Stimulated activated naive CD8-positive, alpha-beta T cell treated with anti-CD3 and anti-CD28 coated beads, Interleukin-15, Interleukin-2, amounts not matched to agents 100 ng/mL and 50 ng/mL, for 24 hours (primary cell): Measurements from ENCODE around the gene CPSF2.
A peak's percentile ranks its signal among the peaks of the same experiment; 100 is the strongest.

Experiments
- H3K27ac Mint-ChIP-seq: one replicate; pipeline ENCODE4 v1.8.0; 2021; ENCODE audit warnings: mild to moderate bottlenecking, mixed read lengths
- H3K27me3 Mint-ChIP-seq: one replicate; pipeline ENCODE4 v1.8.0; 2021; ENCODE audit warnings: mixed read lengths
- H3K36me3 Mint-ChIP-seq: one replicate; pipeline ENCODE4 v1.8.0; 2021; ENCODE audit warnings: low read depth, mixed read lengths
- H3K4me1 Mint-ChIP-seq: one replicate; pipeline ENCODE4 v1.8.0; 2021; ENCODE audit warnings: low read depth, mixed read lengths
- H3K4me3 Mint-ChIP-seq: one replicate; pipeline ENCODE4 v1.8.0; 2021; ENCODE audit warnings: mild to moderate bottlenecking, mixed read lengths
- H3K9me3 Mint-ChIP-seq: one replicate; pipeline ENCODE4 v1.8.0; 2021; ENCODE audit warnings: mixed read lengths

CPSF2 gene

GRCh38 chr14:92121670-92122350 is at the start of gene CPSF2, which contains the start of gene NDUFB1:
Gene CPSF2, plus strand, starts transcription at chr14:92121969. Its CDS starts 9,016 bp downstream, at chr14:92130985.
Gene NDUFB1, minus strand, starts transcription at chr14:92121706. Its CDS starts 4,069 bp downstream, at chr14:92117637.
- no peaks in the 10 kb centered on the region for H3K9me3 Mint-ChIP-seq
- H3K36me3 Mint-ChIP-seq, result peaks cover 60% of the 10 kb centered on the region
- no peaks in the 10 kb centered on the region for H3K27me3 Mint-ChIP-seq
- peaks cover 45% of the 10 kb centered on the region for H3K4me1 Mint-ChIP-seq
- H3K4me3 Mint-ChIP-seq, result peak within 1 kb of the TSS; percentile 99
- peak within 1 kb of the TSS; percentile 100 for H3K27ac Mint-ChIP-seq

GRCh38 chr14:92074555-92074954 is 47.2 kb upstream of the CPSF2 start:
- H3K9me3 Mint-ChIP-seq, result no peaks in the 10 kb centered on the region
- H3K4me3 Mint-ChIP-seq, result no peak overlapping the region
- H3K27me3 Mint-ChIP-seq, result no peaks in the 10 kb centered on the region
- no peaks in the 10 kb centered on the region for H3K4me1 Mint-ChIP-seq
- no peak overlapping the region for H3K27ac Mint-ChIP-seq
- peaks cover 28% of the 10 kb centered on the region for H3K36me3 Mint-ChIP-seq

- Mint-ChIP-seq H3K4me1 (no peaks in the 10 kb centered on the region), H3K4me3 (no peak overlapping the region), H3K27me3 (no peaks in the 10 kb centered on the region), H3K27ac (peak overlapping the region; percentile 10), H3K36me3 (peaks cover 37% of the 10 kb centered on the region), H3K9me3 (no peaks in the 10 kb centered on the region)
Observed at GRCh38 chr14:92088494-92088893, 33.3 kb upstream of the CPSF2 start.

- Mint-ChIP-seq H3K27ac (no peak overlapping the region), H3K9me3 (no peaks in the 10 kb centered on the region)
Observed at GRCh38 chr14:92093320-92093719, 28.4 kb upstream of the CPSF2 start.

GRCh38 chr14:92099802-92100201 is 22.0 kb upstream of the CPSF2 start:
- H3K27me3 Mint-ChIP-seq, result no peaks in the 10 kb centered on the region
- H3K4me3 Mint-ChIP-seq, result no peak overlapping the region
- peaks cover 7% of the 10 kb centered on the region for H3K36me3 Mint-ChIP-seq
- peaks cover 28% of the 10 kb centered on the region for H3K4me1 Mint-ChIP-seq
- H3K27ac Mint-ChIP-seq, result no peak overlapping the region
- H3K9me3 Mint-ChIP-seq, result no peaks in the 10 kb centered on the region

More at GRCh38 chr14:92093320-92093719, 28.4 kb upstream of the CPSF2 start:
- H3K4me1 Mint-ChIP-seq, result no peaks in the 10 kb centered on the region
- H3K4me3 Mint-ChIP-seq, result no peak overlapping the region
- no peaks in the 10 kb centered on the region for H3K27me3 Mint-ChIP-seq
- peaks cover 29% of the 10 kb centered on the region for H3K36me3 Mint-ChIP-seq

- Mint-ChIP-seq H3K27ac (no peak overlapping the region), H3K9me3 (no peaks in the 10 kb centered on the region), H3K27me3 (no peaks in the 10 kb centered on the region), H3K36me3 (no peaks in the 10 kb centered on the region), H3K4me3 (no peak overlapping the region), H3K4me1 (peaks cover 53% of the 10 kb centered on the region)
Observed at GRCh38 chr14:92103363-92103989, 18.3 kb upstream of the CPSF2 start.

- Mint-ChIP-seq H3K9me3 (no peaks in the 10 kb centered on the region), H3K27me3 (no peaks in the 10 kb centered on the region), H3K27ac (peak overlapping the region; percentile 89), H3K36me3 (no peaks in the 10 kb centered on the region), H3K4me3 (peak overlapping the region; percentile 98), H3K4me1 (peaks cover 57% of the 10 kb centered on the region)
Observed at GRCh38 chr14:92105073-92105892, 16.5 kb upstream of the CPSF2 start.

GRCh38 chr14:92105893-92106142 is 16.0 kb upstream of the CPSF2 start:
- H3K27me3 Mint-ChIP-seq, result no peaks in the 10 kb centered on the region
- no peaks in the 10 kb centered on the region for H3K36me3 Mint-ChIP-seq
- no peaks in the 10 kb centered on the region for H3K9me3 Mint-ChIP-seq

GRCh38 chr14:92106143-92106926 is 15.4 kb upstream of the CPSF2 start, which contains the start of gene ATXN3:
Gene ATXN3, minus strand, starts transcription at chr14:92106582. Its CDS starts 30 bp downstream, at chr14:92106552.
- peak within 1 kb of the TSS; percentile 89 for H3K27ac Mint-ChIP-seq
- H3K4me3 Mint-ChIP-seq, result peak within 1 kb of the TSS; percentile 98
- no peaks in the 10 kb centered on the region for H3K36me3 Mint-ChIP-seq
- no peaks in the 10 kb centered on the region for H3K27me3 Mint-ChIP-seq
- peaks cover 57% of the 10 kb centered on the region for H3K4me1 Mint-ChIP-seq
- no peaks in the 10 kb centered on the region for H3K9me3 Mint-ChIP-seq

More at GRCh38 chr14:92105893-92106142, 16.0 kb upstream of the CPSF2 start:
- peak overlapping the region; percentile 89 for H3K27ac Mint-ChIP-seq
- peak overlapping the region; percentile 98 for H3K4me3 Mint-ChIP-seq
- H3K4me1 Mint-ChIP-seq, result peaks cover 57% of the 10 kb centered on the region

GRCh38 chr14:92108345-92109254 is 13.2 kb upstream of the CPSF2 start:
- Mint-ChIP-seq H3K4me1 (peaks cover 45% of the 10 kb centered on the region), H3K27me3 (no peaks in the 10 kb centered on the region), H3K4me3 (peak overlapping the region; percentile 51), H3K27ac (peak overlapping the region; percentile 66), H3K36me3 (no peaks in the 10 kb centered on the region), H3K9me3 (no peaks in the 10 kb centered on the region)

- H3K27ac Mint-ChIP-seq, result no peak overlapping the region
Observed at GRCh38 chr14:92109490-92109889, 12.3 kb upstream of the CPSF2 start.

GRCh38 chr14:92121207-92121669 is 531 bp upstream of the CPSF2 start:
- peaks cover 39% of the 10 kb centered on the region for H3K4me1 Mint-ChIP-seq
- H3K27ac Mint-ChIP-seq, result peak overlapping the region; percentile 100
- peaks cover 60% of the 10 kb centered on the region for H3K36me3 Mint-ChIP-seq
- no peaks in the 10 kb centered on the region for H3K27me3 Mint-ChIP-seq
- peak overlapping the region; percentile 99 for H3K4me3 Mint-ChIP-seq
- H3K9me3 Mint-ChIP-seq, result no peaks in the 10 kb centered on the region

More at GRCh38 chr14:92109490-92109889, 12.3 kb upstream of the CPSF2 start:
- Mint-ChIP-seq H3K9me3 (no peaks in the 10 kb centered on the region), H3K4me3 (no peak overlapping the region), H3K27me3 (no peaks in the 10 kb centered on the region), H3K4me1 (peaks cover 37% of the 10 kb centered on the region), H3K36me3 (no peaks in the 10 kb centered on the region)

- H3K27me3 Mint-ChIP-seq, result no peaks in the 10 kb centered on the region
- peak overlapping the region; percentile 100 for H3K27ac Mint-ChIP-seq
- peak overlapping the region; percentile 99 for H3K4me3 Mint-ChIP-seq
- peaks cover 61% of the 10 kb centered on the region for H3K36me3 Mint-ChIP-seq
- no peaks in the 10 kb centered on the region for H3K9me3 Mint-ChIP-seq
- peaks cover 50% of the 10 kb centered on the region for H3K4me1 Mint-ChIP-seq
Observed at GRCh38 chr14:92122351-92122677, 545 bp downstream of the CPSF2 start.
